GM19452 (cell line): ENCODE results near the gene TRIM56.
"Not testable (repeated sequence)": the region's sequence is repeated elsewhere in the genome, so short reads cannot be mapped to it uniquely, and the experiment has no call there.

Experiments used
- ATAC-seq: cut with Tn5 transposase; IDR thresholded peaks from one replicate; pipeline ENCODE4 v1.9.1; 2021; ENCODE audit not compliant: unreplicated experiment

Gene TRIM56

GRCh38 chr7:101132626-101133600, 47.6 kb downstream of the TRIM56 start:
- not testable (repeated sequence) for ATAC-seq

- ATAC-seq: no peak
Measured at GRCh38 chr7:101133621-101134398, 48.5 kb downstream of the TRIM56 start.

- ATAC-seq: no peak
Measured at GRCh38 chr7:101134399-101134980, 49.2 kb downstream of the TRIM56 start.

GRCh38 chr7:101137651-101138212, 52.5 kb downstream of the TRIM56 start:
- ATAC-seq: peak; percentile 10

GRCh38 chr7:101138213-101138870, 53.1 kb downstream of the TRIM56 start:
- peak; percentile 74 for ATAC-seq

GRCh38 chr7:101140339-101140699, 55.0 kb downstream of the TRIM56 start:
- ATAC-seq: no peak

GRCh38 chr7:101140746-101141382, 55.6 kb downstream of the TRIM56 start:
- no peak for ATAC-seq
